AG09319 (cell line): ENCODE results near the gene FAF2.

Experiments used
- DNase-seq: peaks from one replicate; pipeline ENCODE4 v3.0.0-alpha.2; 2010; ENCODE audit warnings: low read depth; ENCODE audit errors: extremely low read depth
- TF ChIP-seq, protein P1 (sequence below): IDR thresholded peaks from 2 replicates; pipeline ENCODE4 v1.5.1; 2011; ENCODE audit warnings: low read depth, mild to moderate bottlenecking, inconsistent platforms, low read length, moderate library complexity

The FAF2 gene

DNA sequence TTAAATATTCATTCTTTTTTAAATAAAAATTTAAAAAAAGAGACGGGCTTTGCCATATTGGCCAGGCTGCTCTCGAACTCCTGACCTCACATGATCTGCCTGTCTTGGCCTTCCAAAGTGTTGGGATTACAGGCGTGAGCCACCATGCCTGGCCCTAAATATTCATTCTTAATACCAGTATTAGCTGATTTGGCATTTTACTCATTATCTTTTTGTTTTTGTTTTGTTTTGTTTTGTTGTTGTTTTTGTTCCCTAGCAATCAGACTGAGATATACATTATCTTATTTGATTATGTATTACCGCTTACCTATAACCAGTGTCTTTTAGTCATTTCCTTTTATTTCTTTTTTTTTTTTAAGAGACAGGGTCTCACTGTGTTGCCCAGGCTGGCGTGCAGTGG lies 51.1 kb downstream of the FAF2 start:
- no peak for DNase-seq
- TF ChIP-seq, protein P1, sequence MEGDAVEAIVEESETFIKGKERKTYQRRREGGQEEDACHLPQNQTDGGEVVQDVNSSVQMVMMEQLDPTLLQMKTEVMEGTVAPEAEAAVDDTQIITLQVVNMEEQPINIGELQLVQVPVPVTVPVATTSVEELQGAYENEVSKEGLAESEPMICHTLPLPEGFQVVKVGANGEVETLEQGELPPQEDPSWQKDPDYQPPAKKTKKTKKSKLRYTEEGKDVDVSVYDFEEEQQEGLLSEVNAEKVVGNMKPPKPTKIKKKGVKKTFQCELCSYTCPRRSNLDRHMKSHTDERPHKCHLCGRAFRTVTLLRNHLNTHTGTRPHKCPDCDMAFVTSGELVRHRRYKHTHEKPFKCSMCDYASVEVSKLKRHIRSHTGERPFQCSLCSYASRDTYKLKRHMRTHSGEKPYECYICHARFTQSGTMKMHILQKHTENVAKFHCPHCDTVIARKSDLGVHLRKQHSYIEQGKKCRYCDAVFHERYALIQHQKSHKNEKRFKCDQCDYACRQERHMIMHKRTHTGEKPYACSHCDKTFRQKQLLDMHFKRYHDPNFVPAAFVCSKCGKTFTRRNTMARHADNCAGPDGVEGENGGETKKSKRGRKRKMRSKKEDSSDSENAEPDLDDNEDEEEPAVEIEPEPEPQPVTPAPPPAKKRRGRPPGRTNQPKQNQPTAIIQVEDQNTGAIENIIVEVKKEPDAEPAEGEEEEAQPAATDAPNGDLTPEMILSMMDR: no peak

DNA sequence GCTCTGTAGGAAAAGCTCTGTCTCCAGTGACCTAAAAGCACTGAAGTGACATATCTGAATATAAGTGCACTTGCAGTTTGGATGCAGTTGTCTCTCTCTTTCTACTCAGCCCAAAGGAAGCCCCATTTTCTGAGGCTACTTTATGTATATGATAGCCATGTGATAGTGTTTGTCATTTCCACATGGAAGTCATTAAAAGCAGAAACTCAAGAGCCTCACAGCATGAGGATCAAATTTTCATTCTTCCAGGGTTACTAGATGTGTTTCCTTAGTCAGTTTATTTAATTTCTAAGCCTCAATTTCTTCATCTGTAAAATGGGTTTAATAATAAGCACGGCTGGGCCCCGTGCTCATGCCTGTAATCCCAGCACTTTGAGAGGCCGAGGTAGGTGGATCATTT lies 52.3 kb downstream of the FAF2 start:
- peak; percentile 18 for DNase-seq
- TF ChIP-seq, protein P1: no peak

DNA sequence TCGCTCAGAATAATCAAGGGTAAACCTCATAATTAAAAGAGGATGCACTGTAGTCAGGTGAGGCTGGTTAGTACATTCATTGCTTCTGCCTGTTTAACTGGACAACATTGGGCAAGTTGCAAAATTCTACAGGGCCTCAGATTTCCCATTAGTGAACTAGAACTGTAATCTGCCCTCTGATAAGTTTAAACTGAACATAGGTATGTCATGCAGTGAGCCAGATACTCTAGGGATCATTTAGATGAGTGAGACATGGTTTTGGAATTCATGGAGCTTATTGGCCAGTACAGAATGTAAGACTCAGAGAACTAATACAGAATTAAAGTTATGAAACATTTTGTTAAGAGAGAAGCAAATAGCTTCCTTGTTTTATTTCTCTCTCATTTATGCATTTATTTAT lies 53.1 kb downstream of the FAF2 start:
- peak; percentile 65 for DNase-seq
- TF ChIP-seq, protein P1: no peak

DNA sequence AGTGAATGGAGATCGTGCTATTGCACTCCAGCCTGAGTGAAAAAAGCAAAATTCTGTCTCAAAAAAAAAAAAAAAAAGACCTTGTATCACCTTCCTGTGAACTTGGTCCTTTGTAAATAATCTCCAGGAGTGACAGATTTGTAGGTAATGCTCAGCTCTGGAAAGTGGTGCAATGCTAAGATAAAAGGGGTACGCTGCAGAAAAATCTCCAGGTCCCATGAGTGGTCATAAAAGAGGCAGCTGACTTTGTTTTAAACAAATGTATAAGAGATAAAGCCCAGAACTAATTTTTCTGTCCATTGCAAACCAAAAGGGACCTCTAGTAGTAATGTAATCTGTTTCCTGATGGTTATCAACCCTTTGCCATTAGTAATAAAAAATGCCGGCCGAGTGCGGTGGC lies 55.3 kb downstream of the FAF2 start:
- TF ChIP-seq, protein P1: no peak
- DNase-seq: no peak

DNA sequence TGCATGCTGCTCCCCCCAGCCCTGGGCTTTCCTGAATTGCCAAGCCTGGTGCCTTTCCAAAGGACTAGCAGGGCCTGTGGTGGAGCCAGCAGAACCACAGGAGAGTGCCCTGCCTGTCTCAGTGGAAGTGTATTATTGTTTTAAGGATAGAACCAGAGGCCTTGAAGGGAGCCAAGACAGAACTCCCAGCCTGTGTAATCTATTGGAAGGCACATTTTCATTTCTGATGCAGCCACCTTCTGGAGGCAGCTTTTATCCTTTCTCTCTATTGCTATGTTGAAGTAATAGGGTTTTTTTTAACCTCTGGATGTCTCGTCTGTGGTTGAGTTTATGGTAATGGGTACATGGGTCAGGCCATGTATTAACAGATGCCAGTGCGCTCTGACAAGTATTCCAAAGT lies 59.7 kb downstream of the FAF2 start:
- TF ChIP-seq, protein P1: no peak
- DNase-seq: no peak

DNA sequence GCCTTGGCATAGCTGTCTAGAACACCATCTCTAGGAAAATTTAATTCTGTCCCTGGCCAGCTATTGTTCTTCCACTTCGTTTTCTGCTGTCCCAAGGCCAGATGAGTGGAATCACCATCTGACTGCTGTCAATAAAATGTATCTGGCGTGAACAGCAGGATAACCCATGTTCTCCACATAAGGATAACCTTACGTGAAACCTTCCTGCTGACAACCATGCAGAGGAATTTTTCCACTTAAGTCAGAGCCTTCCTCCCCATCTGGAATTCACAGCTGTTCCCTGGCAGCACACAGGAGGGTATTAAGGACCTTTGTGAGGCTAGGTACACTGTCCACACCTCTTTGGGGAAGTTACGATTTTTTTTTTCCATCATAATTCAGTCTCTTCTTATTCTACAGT lies 60.4 kb downstream of the FAF2 start:
- no peak for DNase-seq
- TF ChIP-seq, protein P1: no peak

DNA sequence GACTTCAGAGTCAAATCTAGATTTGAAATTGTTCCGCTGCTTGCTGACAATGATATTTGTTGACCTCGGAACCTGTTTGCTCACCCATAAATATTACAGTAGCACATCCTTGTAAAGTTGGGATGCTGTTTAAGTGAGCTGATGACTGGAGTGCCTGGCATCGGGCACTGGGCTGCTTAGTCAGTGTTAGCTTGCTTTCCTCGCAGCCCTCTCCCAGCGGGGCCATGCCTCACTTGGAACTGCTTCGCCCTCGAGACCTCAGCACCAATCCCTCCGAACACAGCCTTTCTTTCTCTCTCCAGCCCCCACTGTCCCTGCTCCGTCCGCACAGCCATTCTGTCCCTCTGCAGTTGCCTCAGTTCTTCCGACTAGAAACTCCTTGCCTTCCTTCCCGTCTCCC lies 65.6 kb downstream of the FAF2 start:
- TF ChIP-seq, protein P1: no peak
- DNase-seq: no peak
